IPS-15b (cell line): ENCODE measurements around the gene UNC80.

ENCODE experiments used
- H3K27me3 ChIP-seq: one replicate; pipeline ENCODE4 v1.6.1; 2013; ENCODE audit warnings: low read length; ENCODE audit not compliant: control insufficient read depth, insufficient read depth
- H3K36me3 ChIP-seq: one replicate; pipeline ENCODE4 v1.6.1; 2013; ENCODE audit warnings: low read length; ENCODE audit not compliant: control insufficient read depth, insufficient read depth
- H3K4me1 ChIP-seq: one replicate; pipeline ENCODE4 v1.6.1; 2013; ENCODE audit warnings: mild to moderate bottlenecking, low read length; ENCODE audit not compliant: control insufficient read depth, insufficient read depth
- H3K4me3 ChIP-seq: one replicate; pipeline ENCODE4 v1.5.1; 2013; ENCODE audit warnings: low read depth, low read length
- H3K9ac ChIP-seq: one replicate; pipeline ENCODE4 v1.6.1; 2013; ENCODE audit warnings: low read depth, mild to moderate bottlenecking, low read length
- H3K9me3 ChIP-seq: one replicate; pipeline ENCODE4 v1.6.1; 2013; ENCODE audit warnings: mild to moderate bottlenecking, low read length; ENCODE audit not compliant: control insufficient read depth, insufficient read depth

The UNC80 gene, protein sequence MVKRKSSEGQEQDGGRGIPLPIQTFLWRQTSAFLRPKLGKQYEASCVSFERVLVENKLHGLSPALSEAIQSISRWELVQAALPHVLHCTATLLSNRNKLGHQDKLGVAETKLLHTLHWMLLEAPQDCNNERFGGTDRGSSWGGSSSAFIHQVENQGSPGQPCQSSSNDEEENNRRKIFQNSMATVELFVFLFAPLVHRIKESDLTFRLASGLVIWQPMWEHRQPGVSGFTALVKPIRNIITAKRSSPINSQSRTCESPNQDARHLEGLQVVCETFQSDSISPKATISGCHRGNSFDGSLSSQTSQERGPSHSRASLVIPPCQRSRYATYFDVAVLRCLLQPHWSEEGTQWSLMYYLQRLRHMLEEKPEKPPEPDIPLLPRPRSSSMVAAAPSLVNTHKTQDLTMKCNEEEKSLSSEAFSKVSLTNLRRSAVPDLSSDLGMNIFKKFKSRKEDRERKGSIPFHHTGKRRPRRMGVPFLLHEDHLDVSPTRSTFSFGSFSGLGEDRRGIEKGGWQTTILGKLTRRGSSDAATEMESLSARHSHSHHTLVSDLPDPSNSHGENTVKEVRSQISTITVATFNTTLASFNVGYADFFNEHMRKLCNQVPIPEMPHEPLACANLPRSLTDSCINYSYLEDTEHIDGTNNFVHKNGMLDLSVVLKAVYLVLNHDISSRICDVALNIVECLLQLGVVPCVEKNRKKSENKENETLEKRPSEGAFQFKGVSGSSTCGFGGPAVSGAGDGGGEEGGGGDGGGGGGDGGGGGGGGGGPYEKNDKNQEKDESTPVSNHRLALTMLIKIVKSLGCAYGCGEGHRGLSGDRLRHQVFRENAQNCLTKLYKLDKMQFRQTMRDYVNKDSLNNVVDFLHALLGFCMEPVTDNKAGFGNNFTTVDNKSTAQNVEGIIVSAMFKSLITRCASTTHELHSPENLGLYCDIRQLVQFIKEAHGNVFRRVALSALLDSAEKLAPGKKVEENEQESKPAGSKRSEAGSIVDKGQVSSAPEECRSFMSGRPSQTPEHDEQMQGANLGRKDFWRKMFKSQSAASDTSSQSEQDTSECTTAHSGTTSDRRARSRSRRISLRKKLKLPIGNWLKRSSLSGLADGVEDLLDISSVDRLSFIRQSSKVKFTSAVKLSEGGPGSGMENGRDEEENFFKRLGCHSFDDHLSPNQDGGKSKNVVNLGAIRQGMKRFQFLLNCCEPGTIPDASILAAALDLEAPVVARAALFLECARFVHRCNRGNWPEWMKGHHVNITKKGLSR (N-terminal part only)

DNA sequence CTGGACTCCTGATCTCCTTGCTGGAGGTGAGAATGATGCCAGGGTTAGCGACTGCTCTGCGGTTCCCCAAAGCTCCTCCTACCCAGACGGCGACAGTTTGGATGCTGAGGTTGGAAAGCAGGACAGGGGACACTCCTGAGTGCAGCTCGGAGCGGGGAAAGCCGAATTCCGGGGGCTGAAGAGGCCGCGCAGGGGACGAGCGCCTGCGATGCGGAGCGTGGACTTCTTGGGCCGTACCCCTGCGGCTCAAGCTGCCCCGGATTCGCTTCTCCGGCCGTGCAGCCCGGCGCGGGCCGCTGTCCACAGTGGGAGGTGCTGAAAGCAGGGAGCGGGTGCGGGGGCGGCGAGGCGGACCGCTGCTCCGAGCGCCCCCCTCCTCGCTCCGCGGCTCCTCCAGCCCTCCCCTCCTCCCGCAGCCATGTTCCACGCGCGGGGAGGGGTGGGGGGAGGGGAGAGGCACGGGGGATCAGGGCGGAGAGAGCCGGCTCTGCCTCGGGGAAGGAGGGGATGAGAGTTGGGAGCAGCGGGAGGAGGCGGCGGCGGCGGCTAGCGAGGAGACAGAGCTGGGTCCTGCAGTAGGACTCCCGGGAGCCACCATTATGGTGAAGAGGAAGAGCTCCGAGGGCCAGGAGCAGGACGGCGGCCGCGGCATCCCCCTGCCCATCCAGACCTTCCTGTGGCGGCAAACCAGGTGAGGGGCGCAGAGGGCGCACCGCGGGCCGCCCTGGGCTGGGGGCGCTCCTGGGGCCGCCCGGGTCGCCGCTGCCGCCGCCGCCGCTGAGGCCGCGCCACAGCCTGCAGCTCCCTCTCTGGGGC lies at the start of gene UNC80:
Gene UNC80 (plus strand): TSS at position 359 of the 816 bp plus-strand sequence. CDS start 241 bp downstream, at position 600.
- Histone ChIP-seq H3K9ac (no peak within 1 kb of the TSS), H3K27me3 (peaks cover 63% of the 10 kb centered on the region), H3K4me1 (peaks cover 4% of the 10 kb centered on the region), H3K4me3 (peak within 1 kb of the TSS; percentile 59), H3K36me3 (no peaks in the 10 kb centered on the region), H3K9me3 (no peaks in the 10 kb centered on the region)

DNA sequence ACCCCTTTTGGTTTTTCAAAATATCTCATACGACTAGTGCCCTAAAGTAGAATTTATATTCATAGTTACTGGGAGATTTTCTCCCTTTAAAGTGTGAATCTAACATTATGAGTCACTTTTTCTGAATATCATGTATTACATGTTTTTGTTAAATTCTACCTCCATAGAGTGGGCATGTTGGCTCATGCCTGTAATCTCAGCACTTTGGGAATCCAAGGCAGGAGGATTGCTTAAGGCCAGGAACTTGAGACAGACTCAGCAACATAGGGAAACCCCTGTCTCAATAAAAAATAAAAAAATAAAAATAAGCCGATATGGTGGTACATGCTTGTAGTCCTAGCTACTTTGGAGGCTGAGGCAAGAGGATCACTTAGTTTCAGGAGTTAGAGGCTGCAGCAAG lies 45.3 kb upstream of the UNC80 start:
- Histone ChIP-seq H3K4me3 (no peak overlapping the region), H3K9ac (no peak overlapping the region), H3K4me1 (no peaks in the 10 kb centered on the region)

DNA sequence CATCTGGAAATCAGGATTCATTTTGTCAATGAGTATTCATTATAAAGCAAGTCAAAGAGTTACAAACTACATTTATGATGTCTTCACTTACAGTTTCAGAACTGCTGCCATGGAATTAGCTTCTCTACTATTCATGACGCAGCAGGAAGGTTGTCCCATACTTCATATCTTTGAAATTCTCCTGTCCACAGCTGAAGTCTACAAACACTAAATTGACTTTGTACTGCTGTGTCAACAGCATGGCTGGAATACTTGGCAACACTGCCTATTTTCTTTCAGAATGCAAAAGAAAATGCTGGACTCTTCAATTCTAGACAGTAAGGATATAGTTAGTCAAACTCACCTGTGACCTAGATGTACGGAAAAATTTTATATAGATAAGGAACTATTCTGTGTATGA lies 44.6 kb upstream of the UNC80 start:
- Histone ChIP-seq H3K36me3 (no peaks in the 10 kb centered on the region), H3K27me3 (no peaks in the 10 kb centered on the region), H3K9ac (no peak overlapping the region), H3K4me1 (no peaks in the 10 kb centered on the region), H3K9me3 (no peaks in the 10 kb centered on the region), H3K4me3 (no peak overlapping the region)

More for the DNA sequence above, 45.3 kb upstream of the UNC80 start:
- Histone ChIP-seq H3K9me3 (no peaks in the 10 kb centered on the region), H3K27me3 (no peaks in the 10 kb centered on the region), H3K36me3 (no peaks in the 10 kb centered on the region)

DNA sequence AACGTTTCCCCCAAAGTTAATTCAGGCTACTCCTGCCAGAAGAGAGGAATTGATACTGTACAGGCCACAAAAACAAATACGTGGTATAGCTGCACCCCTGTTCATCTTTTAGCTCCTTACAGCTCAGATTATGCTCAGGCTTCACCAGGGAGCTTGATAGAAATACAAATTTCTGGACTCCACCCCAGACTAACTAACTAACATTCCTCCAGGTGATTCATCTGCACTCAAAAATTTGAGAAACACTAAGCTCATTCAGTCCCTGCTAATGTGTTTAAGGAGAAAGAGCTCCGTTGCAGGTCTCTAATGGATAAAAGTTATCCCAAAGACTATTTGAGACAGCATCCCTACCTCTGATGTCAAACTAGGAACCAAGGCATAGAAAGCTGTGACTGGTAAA lies 36.8 kb upstream of the UNC80 start:
- no peaks in the 10 kb centered on the region for H3K36me3 ChIP-seq
- H3K9me3 ChIP-seq, result no peaks in the 10 kb centered on the region
- no peak overlapping the region for H3K9ac ChIP-seq
- H3K27me3 ChIP-seq, result peaks cover 4% of the 10 kb centered on the region
- no peaks in the 10 kb centered on the region for H3K4me1 ChIP-seq
- no peak overlapping the region for H3K4me3 ChIP-seq

DNA sequence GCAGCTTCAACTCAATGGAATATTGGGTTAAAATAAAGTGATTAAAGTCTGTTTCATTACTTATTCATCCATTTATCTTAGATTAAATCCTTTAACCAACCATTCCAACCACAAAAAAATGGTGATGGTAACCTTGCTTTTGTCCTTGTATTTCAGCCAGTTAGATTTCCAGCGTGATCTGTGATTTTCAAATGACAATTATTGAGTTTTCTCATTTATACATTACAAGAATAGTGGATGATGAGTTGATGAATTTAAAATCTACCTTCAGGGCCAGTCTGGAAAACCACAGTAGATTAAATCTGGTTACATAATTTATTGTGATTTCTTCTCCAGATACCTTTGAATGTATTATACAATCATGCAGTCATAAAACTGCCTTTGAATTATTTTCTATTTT lies 29.7 kb upstream of the UNC80 start:
- Histone ChIP-seq H3K9me3 (no peaks in the 10 kb centered on the region), H3K36me3 (no peaks in the 10 kb centered on the region), H3K4me3 (no peak overlapping the region), H3K27me3 (peaks cover 4% of the 10 kb centered on the region), H3K4me1 (no peaks in the 10 kb centered on the region), H3K9ac (no peak overlapping the region)

DNA sequence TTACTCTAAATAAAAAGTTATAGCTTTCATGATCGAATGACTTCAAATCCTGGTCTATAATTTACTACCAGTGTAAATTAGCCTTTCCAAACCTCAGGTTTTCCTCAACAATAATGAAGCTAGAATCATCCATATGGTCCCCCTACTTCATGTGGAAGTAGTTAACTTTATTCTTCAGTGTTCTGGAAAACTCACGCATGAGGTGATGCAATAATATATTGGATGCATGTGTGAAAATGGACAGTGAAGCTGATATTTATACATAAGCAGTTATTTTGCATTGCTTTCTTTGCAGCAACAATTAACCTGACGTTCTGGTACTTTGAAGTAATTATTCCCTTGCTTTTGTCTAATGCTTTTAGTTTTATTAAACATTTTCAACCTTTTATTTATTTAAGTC lies 18.6 kb upstream of the UNC80 start:
- no peaks in the 10 kb centered on the region for H3K9me3 ChIP-seq
- H3K36me3 ChIP-seq, result no peaks in the 10 kb centered on the region
- H3K9ac ChIP-seq, result no peak overlapping the region
- peaks cover 5% of the 10 kb centered on the region for H3K4me1 ChIP-seq
- H3K27me3 ChIP-seq, result peaks cover 57% of the 10 kb centered on the region
- no peak overlapping the region for H3K4me3 ChIP-seq

DNA sequence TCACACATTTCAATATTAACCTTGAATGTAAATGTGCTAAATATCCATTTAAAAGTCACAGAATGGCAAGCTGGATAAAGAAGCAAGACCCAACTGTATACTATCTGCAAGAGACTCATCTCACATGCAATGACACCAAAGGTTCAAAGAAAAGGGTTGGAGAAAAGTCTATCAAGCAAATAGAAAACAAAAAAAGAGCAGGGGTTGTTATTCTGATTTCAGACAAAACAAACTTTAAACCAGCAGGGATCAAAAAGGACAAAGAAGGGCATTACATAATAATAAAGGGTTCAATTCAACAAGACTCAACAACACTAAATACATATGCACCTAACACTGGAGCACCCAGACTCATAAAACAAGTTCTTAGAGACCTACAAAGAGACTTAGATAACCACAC lies 14.5 kb upstream of the UNC80 start:
- H3K9me3 ChIP-seq, result peaks cover 3% of the 10 kb centered on the region
- peaks cover 99% of the 10 kb centered on the region for H3K27me3 ChIP-seq
- H3K4me3 ChIP-seq, result no peak overlapping the region
- H3K36me3 ChIP-seq, result no peaks in the 10 kb centered on the region
- no peak overlapping the region for H3K9ac ChIP-seq
- peaks cover 5% of the 10 kb centered on the region for H3K4me1 ChIP-seq

DNA sequence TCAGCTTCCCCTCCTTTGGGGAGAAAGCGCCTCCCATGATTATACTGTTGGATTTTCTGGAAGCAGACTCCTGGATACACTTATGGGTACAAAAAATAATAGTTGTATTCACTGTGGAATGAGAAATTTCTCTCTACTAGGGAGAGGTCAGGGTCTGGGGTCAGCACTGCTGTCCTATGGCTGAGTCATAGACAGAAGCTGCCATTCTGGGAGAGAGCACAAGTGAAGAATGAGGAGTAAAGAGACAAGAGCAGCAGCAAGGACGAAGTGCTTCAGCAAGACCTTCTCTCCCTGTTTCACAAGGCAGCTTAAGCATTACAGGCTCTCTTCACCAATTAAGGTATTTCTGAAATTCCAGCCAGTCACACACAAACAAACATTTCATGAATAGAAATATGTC lies 10.1 kb upstream of the UNC80 start:
- no peaks in the 10 kb centered on the region for H3K36me3 ChIP-seq
- no peak overlapping the region for H3K9ac ChIP-seq
- peaks cover 90% of the 10 kb centered on the region for H3K27me3 ChIP-seq
- peaks cover 5% of the 10 kb centered on the region for H3K4me1 ChIP-seq
- peaks cover 3% of the 10 kb centered on the region for H3K9me3 ChIP-seq
- no peak overlapping the region for H3K4me3 ChIP-seq

DNA sequence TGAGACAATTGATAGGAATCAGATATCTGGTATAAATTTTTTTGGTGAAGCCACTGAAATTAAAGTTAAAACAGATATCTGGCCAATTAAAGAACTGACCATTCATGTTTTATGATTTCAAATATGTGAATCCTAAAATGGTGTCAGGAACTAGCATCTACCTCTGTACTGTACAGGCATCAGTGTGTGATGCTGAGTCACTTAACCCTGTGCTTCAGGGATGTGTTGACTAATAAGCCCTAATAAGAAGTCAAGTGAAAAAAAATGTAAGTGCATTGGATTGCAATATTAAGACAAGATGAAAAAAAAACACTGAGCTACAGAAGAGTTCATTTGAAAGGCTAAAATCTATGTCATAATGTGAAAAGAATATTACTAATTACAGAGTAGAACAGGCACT lies 9.1 kb upstream of the UNC80 start:
- Histone ChIP-seq H3K27me3 (peaks cover 90% of the 10 kb centered on the region), H3K9me3 (peaks cover 3% of the 10 kb centered on the region), H3K4me3 (no peak overlapping the region), H3K4me1 (no peaks in the 10 kb centered on the region), H3K36me3 (no peaks in the 10 kb centered on the region), H3K9ac (no peak overlapping the region)

DNA sequence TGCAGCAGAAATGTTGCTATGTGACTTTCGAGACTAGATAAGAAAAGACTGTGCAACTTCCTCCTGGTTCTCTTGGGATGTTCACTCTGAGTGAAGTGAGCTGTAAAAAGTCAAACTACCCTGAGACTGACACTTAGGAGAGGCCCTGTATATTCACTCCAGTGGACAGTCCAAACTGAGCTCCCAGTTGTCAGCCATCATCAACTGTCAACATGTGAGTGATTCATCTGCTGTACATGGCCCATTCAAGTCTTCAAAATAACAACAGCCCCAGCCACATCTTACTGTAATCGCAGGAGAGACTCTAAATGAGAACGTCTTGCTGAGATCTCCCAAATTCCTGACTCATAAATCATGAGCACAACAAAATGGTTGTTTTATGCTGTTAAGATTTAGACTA lies 8.5 kb upstream of the UNC80 start:
- Histone ChIP-seq H3K36me3 (no peaks in the 10 kb centered on the region), H3K9ac (no peak overlapping the region), H3K4me3 (no peak overlapping the region), H3K4me1 (no peaks in the 10 kb centered on the region), H3K9me3 (peaks cover 3% of the 10 kb centered on the region), H3K27me3 (peaks cover 90% of the 10 kb centered on the region)

DNA sequence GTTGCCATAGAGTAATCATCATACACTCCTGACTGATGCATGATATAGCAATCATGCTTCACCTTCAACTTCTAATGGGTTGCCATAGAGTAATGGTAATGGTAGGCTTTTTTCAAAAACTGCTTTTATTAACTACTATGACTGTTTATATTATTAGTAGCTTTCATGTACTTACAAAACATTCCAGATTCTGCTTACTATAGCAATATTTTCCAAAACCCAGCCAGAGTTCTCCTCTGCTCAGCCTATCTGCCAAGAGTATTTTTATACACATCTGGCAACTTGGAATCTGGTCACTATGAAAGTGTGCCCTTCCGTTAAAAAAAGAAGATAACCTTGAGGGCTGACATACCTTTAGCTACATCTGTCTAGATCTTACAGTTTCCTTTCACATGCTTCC lies 5.0 kb upstream of the UNC80 start:
- Histone ChIP-seq H3K36me3 (no peaks in the 10 kb centered on the region), H3K27me3 (peaks cover 90% of the 10 kb centered on the region), H3K9me3 (no peaks in the 10 kb centered on the region), H3K4me3 (no peak overlapping the region), H3K4me1 (peaks cover 4% of the 10 kb centered on the region), H3K9ac (no peak overlapping the region)
